Activated CD8-positive, alpha-beta T cell treated with anti-CD3 and anti-CD28 coated beads, Interleukin-2, amount 10 ng/mL, durations not matched to agents 7 days and 5 days (primary cell): Measurements from ENCODE around the gene TAF4. TPM values are rescaled to one million over a fixed set of nuclear protein-coding genes. Genes with fewer than 3 reads are reported as not detected.

Experiments
- ATAC-seq: fragments of 150-1000 bp; cut with Tn5 transposase; one replicate; pipeline ENCODE4 v1.10.0; 2021; ENCODE audit warnings: moderate library complexity
- CTCF ChIA-PET: fragments of 350-600 bp; sonication (Branson Sonifier 250); formaldehyde crosslinking; loops from one replicate; lab custom pipeline; 2021; ENCODE audit warnings: antibody characterized with exemption; lab: Charles Lee
- POLR2A ChIA-PET: fragments of 350-600 bp; sonication (Branson Sonifier 250); formaldehyde crosslinking; loops from one replicate; lab custom pipeline; 2021; ENCODE audit warnings: antibody characterized with exemption; lab: Charles Lee
- DNase-seq: peaks from one replicate; pipeline ENCODE4 v3.0.0-alpha.2; 2020
- H3K27ac Mint-ChIP-seq: one replicate; pipeline ENCODE4 v1.8.0; 2021; ENCODE audit warnings: mild to moderate bottlenecking, mixed read lengths
- H3K27me3 Mint-ChIP-seq: one replicate; pipeline ENCODE4 v1.8.0; 2021; ENCODE audit warnings: low read depth, mixed read lengths
- H3K36me3 Mint-ChIP-seq: one replicate; pipeline ENCODE4 v1.8.0; 2021; ENCODE audit warnings: low read depth, mixed read lengths
- H3K4me1 Mint-ChIP-seq: one replicate; pipeline ENCODE4 v1.8.0; 2021; ENCODE audit warnings: low read depth, mixed read lengths
- H3K4me3 Mint-ChIP-seq: one replicate; pipeline ENCODE4 v1.8.0; 2021; ENCODE audit warnings: mild to moderate bottlenecking, mixed read lengths
- H3K9me3 Mint-ChIP-seq: one replicate; pipeline ENCODE4 v1.8.0; 2022; ENCODE audit warnings: mixed read lengths; ENCODE audit not compliant: insufficient read depth
- total RNA-seq, 2 experiments: library from RNA; stranded (reverse); gene quantifications; one replicate each; pipeline ENCODE4 v1.2.3, GENCODE V29; 2021

TAF4 gene
- total RNA-seq, 2 experiments from 2014 or later: 24.0 to 24.1 TPM

GRCh38 chr20:61968932-61969331 lies 96.7 kb downstream of the TAF4 start:
- Mint-ChIP-seq H3K4me3 (no peak overlapping the region), H3K9me3 (no peaks in the 10 kb centered on the region), H3K27me3 (no peaks in the 10 kb centered on the region), H3K27ac (no peak overlapping the region), H3K36me3 (peaks cover 14% of the 10 kb centered on the region), H3K4me1 (no peaks in the 10 kb centered on the region)
- no peak for ATAC-seq
- DNase-seq: no peak
- ChIA-PET CTCF (no interaction called here), POLR2A (no interaction called here)

GRCh38 chr20:61968036-61968810 lies 97.5 kb downstream of the TAF4 start:
- POLR2A ChIA-PET: no interaction called here
- Mint-ChIP-seq H3K36me3 (peaks cover 9% of the 10 kb centered on the region), H3K4me3 (no peak overlapping the region), H3K4me1 (no peaks in the 10 kb centered on the region), H3K27ac (no peak overlapping the region), H3K27me3 (peaks cover 5% of the 10 kb centered on the region), H3K9me3 (no peaks in the 10 kb centered on the region)
- CTCF ChIA-PET: no interaction called here
- ATAC-seq (no peak), DNase-seq (no peak)

GRCh38 chr20:61967300-61967699 lies 98.4 kb downstream of the TAF4 start:
- Mint-ChIP-seq H3K9me3 (no peaks in the 10 kb centered on the region), H3K27ac (no peak overlapping the region), H3K27me3 (peaks cover 5% of the 10 kb centered on the region), H3K4me1 (no peaks in the 10 kb centered on the region), H3K36me3 (peaks cover under 1% of the 10 kb centered on the region), H3K4me3 (no peak overlapping the region)
- DNase-seq: no peak
- ChIA-PET CTCF (no interaction called here), POLR2A (no interaction called here)
- ATAC-seq: no peak

- Mint-ChIP-seq H3K4me1 (no peaks in the 10 kb centered on the region), H3K4me3 (no peak overlapping the region), H3K27ac (no peak overlapping the region), H3K27me3 (peaks cover 5% of the 10 kb centered on the region), H3K36me3 (no peaks in the 10 kb centered on the region), H3K9me3 (no peaks in the 10 kb centered on the region)
- POLR2A ChIA-PET: no interaction called here
- CTCF ChIA-PET: no interaction called here
- ATAC-seq (no peak), DNase-seq (no peak)
Measured at GRCh38 chr20:61966492-61967244, 99.0 kb downstream of the TAF4 start.

GRCh38 chr20:61965606-61966491 lies 99.8 kb downstream of the TAF4 start:
- no peaks in the 10 kb centered on the region for H3K36me3 Mint-ChIP-seq
- H3K27me3 Mint-ChIP-seq: peaks cover 5% of the 10 kb centered on the region
- CTCF ChIA-PET: no interaction called here
- POLR2A ChIA-PET: no interaction called here
- no peak for DNase-seq
- ATAC-seq: no peak
- H3K9me3 Mint-ChIP-seq: no peaks in the 10 kb centered on the region
- no peak overlapping the region for H3K27ac Mint-ChIP-seq
- no peak overlapping the region for H3K4me3 Mint-ChIP-seq
- H3K4me1 Mint-ChIP-seq: no peaks in the 10 kb centered on the region

GRCh38 chr20:61964675-61965605 lies 100.7 kb downstream of the TAF4 start:
- no peak overlapping the region for H3K27ac Mint-ChIP-seq
- ATAC-seq (no peak), DNase-seq (no peak)
- peaks cover 5% of the 10 kb centered on the region for H3K27me3 Mint-ChIP-seq
- no peaks in the 10 kb centered on the region for H3K9me3 Mint-ChIP-seq
- ChIA-PET POLR2A (no interaction called here), CTCF (no interaction called here)
- no peaks in the 10 kb centered on the region for H3K4me1 Mint-ChIP-seq
- no peak overlapping the region for H3K4me3 Mint-ChIP-seq
- no peaks in the 10 kb centered on the region for H3K36me3 Mint-ChIP-seq

- POLR2A ChIA-PET: no interaction called here
- Mint-ChIP-seq H3K27ac (no peak overlapping the region), H3K4me1 (no peaks in the 10 kb centered on the region), H3K27me3 (peaks cover 5% of the 10 kb centered on the region), H3K36me3 (no peaks in the 10 kb centered on the region), H3K9me3 (no peaks in the 10 kb centered on the region), H3K4me3 (no peak overlapping the region)
- no peak for DNase-seq
- ATAC-seq: no peak
- CTCF ChIA-PET: no interaction called here
Measured at GRCh38 chr20:61963885-61964674, 101.6 kb downstream of the TAF4 start.

GRCh38 chr20:61963149-61963548 lies 102.5 kb downstream of the TAF4 start:
- ATAC-seq (no peak), DNase-seq (no peak)
- Mint-ChIP-seq H3K4me1 (no peaks in the 10 kb centered on the region), H3K27ac (no peak overlapping the region), H3K27me3 (peaks cover 5% of the 10 kb centered on the region), H3K36me3 (no peaks in the 10 kb centered on the region), H3K4me3 (no peak overlapping the region), H3K9me3 (no peaks in the 10 kb centered on the region)
- CTCF ChIA-PET: no interaction called here
- POLR2A ChIA-PET: no interaction called here

GRCh38 chr20:61960836-61961235 lies 104.8 kb downstream of the TAF4 start:
- no peaks in the 10 kb centered on the region for H3K36me3 Mint-ChIP-seq
- H3K4me3 Mint-ChIP-seq: no peak overlapping the region
- CTCF ChIA-PET: no interaction called here

GRCh38 chr20:61958773-61959700 lies 106.6 kb downstream of the TAF4 start:
- DNase-seq (no peak), ATAC-seq (no peak)
- no peaks in the 10 kb centered on the region for H3K9me3 Mint-ChIP-seq
- CTCF ChIA-PET: no interaction called here
- POLR2A ChIA-PET: no interaction called here
- H3K4me3 Mint-ChIP-seq: no peak overlapping the region
- H3K36me3 Mint-ChIP-seq: no peaks in the 10 kb centered on the region
- no peak overlapping the region for H3K27ac Mint-ChIP-seq
- no peaks in the 10 kb centered on the region for H3K4me1 Mint-ChIP-seq
- H3K27me3 Mint-ChIP-seq: peaks cover 12% of the 10 kb centered on the region

More at GRCh38 chr20:61960836-61961235, 104.8 kb downstream of the TAF4 start:
- Mint-ChIP-seq H3K27ac (no peak overlapping the region), H3K9me3 (no peaks in the 10 kb centered on the region), H3K27me3 (peaks cover 8% of the 10 kb centered on the region), H3K4me1 (no peaks in the 10 kb centered on the region)
- DNase-seq: no peak
- POLR2A ChIA-PET: no interaction called here
- ATAC-seq: no peak
